Bone marrow (tissue), 2 donors: ENCODE results near the gene IDI2.
"Not testable (repeated sequence)": the region's sequence is repeated elsewhere in the genome, so short reads cannot be mapped to it uniquely, and the experiment has no call there.

Experiments
- DNase-seq, 2 donors: peaks; one replicate each; lab custom pipeline; 2025; lab: John Stamatoyannopoulos, UW

Gene IDI2

DNA sequence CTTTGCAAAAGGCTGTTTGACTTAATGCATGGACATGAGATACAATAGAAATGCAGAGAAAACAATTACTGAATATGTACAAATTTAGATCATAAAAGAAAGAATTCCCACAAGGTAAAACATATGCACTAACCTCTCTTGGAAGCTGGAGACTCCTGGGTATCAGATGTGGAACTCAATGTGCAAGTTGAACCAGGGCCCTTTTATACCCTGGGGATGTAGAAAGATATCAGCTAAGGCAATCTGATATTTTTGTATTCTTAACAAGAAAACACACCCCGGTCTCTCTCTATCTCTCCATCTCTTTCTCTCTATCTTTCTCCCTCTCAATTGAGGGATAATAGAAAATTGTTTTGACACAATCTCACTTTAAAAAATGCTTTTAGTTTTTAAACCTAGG lies at the start of gene IDI2:
IDI2 (minus strand) TSS at position 177 of the 400 bp plus-strand sequence. CDS start 1,136 bp downstream, outside the sequence.
- no peak for DNase-seq

GRCh38 chr10:1074748-1075308 lies 49.2 kb upstream of the IDI2 start:
- no peak for DNase-seq

GRCh38 chr10:1074052-1074747 lies 48.5 kb upstream of the IDI2 start:
- no peak for DNase-seq

- DNase-seq = no peak
These were observed 45.3 kb upstream of the IDI2 start for GRCh38 chr10:1070919-1071318.

DNA sequence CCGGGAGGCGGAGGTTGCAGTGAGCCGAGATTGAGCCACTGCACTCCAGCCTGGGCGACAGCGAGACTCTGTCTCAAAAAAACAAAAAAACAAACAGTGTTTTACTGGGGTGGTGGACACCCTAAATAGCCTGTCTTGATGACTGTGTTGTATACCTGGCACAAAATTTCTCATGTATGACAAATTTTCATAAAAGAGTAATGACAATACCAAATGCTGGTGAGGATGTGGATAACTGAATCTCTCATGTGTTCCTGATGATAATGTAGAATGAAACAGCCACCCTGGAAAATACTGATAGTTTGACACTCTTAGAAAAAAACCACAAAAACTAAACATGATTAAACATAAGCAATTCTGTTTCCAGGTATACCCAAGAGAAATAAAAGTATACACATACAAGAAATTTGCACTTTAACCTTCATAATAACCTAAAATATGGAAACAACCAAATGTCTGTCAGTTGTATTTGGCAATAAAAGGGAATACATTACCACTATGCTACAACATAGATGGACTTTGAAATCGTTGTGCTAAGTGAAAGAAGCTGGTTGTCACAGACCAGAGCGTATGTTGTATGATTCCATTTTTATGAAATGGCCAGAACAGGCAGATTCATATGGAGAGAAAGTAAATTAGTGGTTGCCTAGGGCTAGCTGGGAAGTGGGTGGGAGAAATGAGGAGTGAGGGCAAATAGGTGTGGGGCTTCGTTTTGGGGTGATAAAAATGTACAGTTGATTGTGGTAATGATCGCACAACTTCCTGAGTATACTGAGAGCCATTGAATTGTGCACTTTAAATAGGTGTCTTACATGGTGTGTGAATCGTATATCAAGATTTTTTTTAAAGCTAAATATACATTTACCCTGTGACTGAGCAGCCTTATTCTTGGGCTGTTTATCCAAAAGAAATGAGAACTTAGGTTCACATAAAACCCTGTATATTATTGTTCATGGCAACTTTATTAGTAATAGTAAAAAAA lies 43.0 kb upstream of the IDI2 start:
- no peak for DNase-seq

GRCh38 chr10:1066734-1067133 lies 41.1 kb upstream of the IDI2 start:
- DNase-seq = not testable (repeated sequence)

DNA sequence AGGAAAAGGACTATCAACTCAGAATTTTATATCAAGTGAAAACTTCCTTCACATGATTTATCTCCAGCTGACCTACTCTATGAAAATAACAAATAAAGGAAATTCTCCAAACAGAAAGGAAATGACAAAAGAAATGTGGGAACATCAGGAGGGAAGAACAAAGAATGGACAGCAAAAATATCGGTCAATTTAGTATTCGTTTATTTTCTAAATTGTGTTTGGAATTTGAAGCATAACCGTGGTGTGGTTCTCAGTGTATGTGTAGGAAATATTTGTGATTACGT lies 39.2 kb upstream of the IDI2 start:
- DNase-seq = no peak

GRCh38 chr10:1063232-1063865 lies 37.7 kb upstream of the IDI2 start:
- no peak for DNase-seq

GRCh38 chr10:1061930-1062774 lies 36.5 kb upstream of the IDI2 start:
- DNase-seq = no peak

GRCh38 chr10:1059902-1060301 lies 34.2 kb upstream of the IDI2 start:
- no peak for DNase-seq

DNA sequence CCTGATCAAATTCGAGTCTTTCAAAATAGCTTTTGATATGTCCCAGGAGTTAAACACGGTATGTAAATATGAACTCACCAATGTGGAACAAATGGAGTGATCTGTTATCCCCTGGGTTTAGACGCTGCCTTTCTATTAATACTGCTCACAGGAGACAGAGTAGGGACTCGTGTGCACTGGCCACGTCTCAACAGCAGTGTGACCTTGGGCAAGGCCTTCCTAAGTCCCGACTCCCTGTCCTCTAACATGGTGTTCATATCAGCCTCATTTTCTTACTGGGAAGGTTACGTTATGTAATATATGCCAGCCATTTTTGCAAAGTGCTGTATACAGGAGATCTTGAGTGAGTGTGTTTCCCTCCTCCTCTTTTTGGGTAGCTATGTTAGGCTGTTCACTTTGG lies 32.4 kb upstream of the IDI2 start:
- DNase-seq = no peak

DNA sequence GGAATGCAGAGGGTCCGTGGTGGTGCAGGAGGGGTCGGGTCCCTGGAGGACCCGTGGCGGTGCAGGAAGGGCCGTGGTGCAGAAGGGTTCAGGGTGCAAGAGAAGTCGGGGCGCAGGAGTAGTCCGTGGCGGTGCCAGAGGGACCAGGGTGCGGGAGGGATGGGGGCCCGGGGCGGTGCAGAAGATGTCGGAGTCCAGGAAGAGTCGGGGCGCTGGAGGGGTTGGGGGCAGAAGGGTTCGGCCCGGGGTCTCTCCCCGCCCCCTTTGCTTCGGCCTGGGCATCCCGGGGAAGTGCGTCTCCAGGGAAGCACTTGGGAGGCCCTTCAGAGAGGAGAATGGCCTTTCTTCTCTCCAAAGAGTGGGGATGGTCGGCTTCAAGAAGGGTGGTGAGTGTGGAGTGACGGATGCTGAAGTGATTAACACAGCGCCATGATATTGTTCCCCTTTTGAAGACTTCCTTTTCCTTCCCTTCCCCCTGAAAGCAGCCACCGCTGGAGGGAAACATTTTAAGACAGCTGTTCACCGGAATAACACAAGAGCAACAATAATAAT lies 31.5 kb upstream of the IDI2 start:
- peak; percentile 51 to 75 for DNase-seq

DNA sequence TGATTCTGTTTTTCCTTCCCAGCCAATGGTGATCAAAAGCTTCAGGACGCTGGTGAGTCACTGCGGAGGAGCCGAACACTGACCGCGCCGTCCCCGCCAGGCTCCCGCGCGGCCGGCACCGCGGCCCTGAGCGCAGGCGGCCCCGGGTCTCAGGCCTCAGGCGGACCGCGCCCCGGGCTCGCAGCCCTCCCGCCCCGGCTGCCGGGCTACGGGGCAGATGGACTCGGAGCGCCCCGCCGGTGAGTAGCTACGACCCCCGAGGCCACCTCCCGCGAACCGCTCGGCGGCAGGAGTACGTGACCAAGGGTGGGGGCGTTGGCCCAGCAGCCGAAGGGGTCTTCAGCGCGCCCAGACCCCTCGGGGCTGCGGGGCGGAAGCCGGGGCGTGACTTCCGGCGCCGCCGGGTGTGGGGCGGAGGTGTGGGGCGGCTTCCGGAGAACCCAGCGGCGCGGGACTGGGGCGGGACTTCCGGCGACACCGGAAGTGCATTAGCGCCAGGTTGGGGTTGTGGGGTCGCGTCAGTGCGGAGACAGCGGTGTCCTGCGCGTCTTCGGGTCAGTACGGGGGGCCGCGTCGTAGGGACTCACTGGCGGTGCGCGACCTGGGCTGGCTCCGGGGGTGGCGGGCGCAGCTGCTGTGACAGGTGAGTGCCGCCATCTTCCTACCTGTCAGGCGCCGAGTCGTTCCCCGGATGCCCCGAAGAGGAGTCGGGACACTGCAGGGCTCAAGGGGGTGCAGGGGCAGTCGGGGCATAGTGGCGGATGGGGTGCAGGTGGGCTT lies 30.9 kb upstream of the IDI2 start, which contains the start of gene WDR37:
WDR37 (plus strand) TSS at position 60 of the 780 bp plus-strand sequence. CDS start 15,771 bp downstream, outside the sequence.
- DNase-seq = peak; percentile 55 to 73

DNA sequence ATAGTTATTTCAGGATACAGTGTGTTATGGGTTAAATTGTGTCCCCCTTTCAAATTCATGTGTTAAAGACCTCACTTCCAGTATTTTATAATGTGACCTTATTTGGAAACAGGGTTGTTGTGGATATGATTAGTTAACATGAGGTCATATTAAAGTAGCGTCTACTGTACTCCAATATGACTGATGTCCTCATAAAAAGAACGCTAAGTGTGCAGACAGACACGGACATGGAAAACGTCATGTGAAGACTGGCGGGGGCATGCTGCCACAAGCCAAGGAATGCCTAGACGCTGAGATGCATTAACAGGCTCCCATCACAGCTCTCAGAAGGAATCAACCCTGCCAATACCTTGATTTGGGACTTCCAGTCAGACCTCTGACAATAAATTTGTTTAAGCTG lies 29.0 kb upstream of the IDI2 start:
- DNase-seq = no peak

- DNase-seq = no peak
These were observed 24.9 kb upstream of the IDI2 start for GRCh38 chr10:1050554-1050953.

GRCh38 chr10:1050145-1050544 lies 24.5 kb upstream of the IDI2 start:
- no peak for DNase-seq

DNA sequence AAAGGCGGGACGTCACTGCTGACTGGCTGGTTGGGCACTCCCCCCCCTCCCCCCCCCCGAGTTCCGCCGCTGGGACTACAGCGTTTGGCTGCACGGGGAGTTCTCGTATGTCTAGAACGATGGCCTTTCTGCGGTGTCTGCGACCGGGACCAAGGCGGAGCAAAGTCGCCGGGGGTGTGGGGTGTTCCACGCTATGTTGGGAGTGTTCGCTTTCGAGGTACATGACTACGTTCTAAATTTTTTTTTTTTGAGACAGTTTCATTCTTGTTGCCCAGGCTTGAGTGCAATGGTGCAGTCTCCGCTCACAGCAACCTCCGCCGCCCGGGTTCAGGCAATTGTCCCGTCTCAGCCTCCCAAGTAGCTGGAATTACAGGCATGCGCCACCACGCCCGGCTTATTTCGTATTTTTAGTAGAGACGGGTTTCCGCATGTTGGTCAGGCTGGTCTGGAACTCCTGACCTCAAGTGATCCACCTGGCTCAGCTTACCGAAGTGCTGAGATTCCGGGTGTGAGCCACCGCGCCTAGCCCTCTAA lies 23.8 kb upstream of the IDI2 start:
- DNase-seq = no peak

GRCh38 chr10:1048732-1049424 lies 23.2 kb upstream of the IDI2 start, which contains the start of gene IDI1:
Gene IDI1, minus strand, starts transcription at chr10:1049119. Its CDS starts 116 bp downstream, at chr10:1049003.
- DNase-seq = peak; percentile 97 to 98

DNA sequence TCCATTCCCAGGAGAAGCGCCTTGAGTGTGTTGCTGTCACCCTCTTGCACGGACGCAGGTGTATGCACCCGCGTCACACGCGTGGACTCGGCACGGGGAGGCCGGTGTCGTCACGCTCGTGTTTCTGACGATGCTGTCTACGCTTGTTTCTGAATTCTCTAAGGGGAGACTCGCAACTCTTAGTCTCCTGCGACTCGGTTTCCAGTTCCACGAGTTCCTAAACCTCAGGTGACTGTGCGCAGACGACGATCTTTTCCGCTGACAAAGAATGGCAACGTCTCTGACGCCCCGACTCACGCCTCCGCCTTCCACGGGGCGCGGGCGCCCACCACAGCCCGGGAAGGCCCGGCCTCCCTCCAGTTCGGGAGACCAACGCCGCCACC lies 22.7 kb upstream of the IDI2 start:
- DNase-seq = no peak
